Breast epithelium (tissue), 4 donors: ENCODE data around the gene DHX32. TPM values are rescaled to one million over a fixed set of nuclear protein-coding genes. Genes with fewer than 3 reads are reported as not detected.

Source experiments
- DNase-seq, 2 donors: peaks; one replicate each; pipeline ENCODE4 v3.0.0-alpha.2; 2019; ENCODE audit warnings: low spot score in 2 of 2
- H3K27ac ChIP-seq, 2 donors: fragments of 200-600 bp; sonication (generic) in 1 of 2; one replicate each; pipeline ENCODE4 v1.5.1; 2016 to 2019; ENCODE audit warnings: mild to moderate bottlenecking in 1 of 2
- H3K27me3 ChIP-seq, 2 donors: fragments of 200-600 bp; sonication (generic) in 1 of 2; one replicate each; pipeline versions ENCODE4 v1.5.1 to v1.6.0; 2017 to 2019; ENCODE audit warnings: control low read depth in 1 of 2, mild to moderate bottlenecking in 1 of 2
- H3K36me3 ChIP-seq: fragments of 200-600 bp; one replicate; pipeline ENCODE4 v1.5.1; 2019
- H3K4me1 ChIP-seq, 2 donors: fragments of 200-600 bp; sonication (generic); one replicate each; pipeline ENCODE4 v1.5.1; 2016 to 2019; ENCODE audit warnings: control low read depth in 1 of 2
- H3K4me3 ChIP-seq, 3 donors: fragments of 200-600 bp; sonication (generic); 1 replicate in 2 of 3; 2 replicates in 1 of 3; pipeline ENCODE4 v1.5.1; 2016 to 2019; ENCODE audit warnings: mild to moderate bottlenecking in 3 of 3, moderate library complexity in 2 of 3
- H3K9me3 ChIP-seq, 2 donors: fragments of 200-600 bp; sonication (generic) in 1 of 2; one replicate each; pipeline ENCODE4 v1.5.1; 2016 to 2019; ENCODE audit warnings: control low read depth in 1 of 2
- CTCF ChIP-seq, 3 donors: fragments of 450-650 bp; IDR thresholded peaks; one replicate each; pipeline ENCODE4 v1.5.1; 2016 to 2017; ENCODE audit warnings: antibody characterized with exemption in 3 of 3, mild to moderate bottlenecking in 3 of 3, moderate library complexity in 3 of 3
- POLR2A ChIP-seq: fragments of 450-650 bp; IDR thresholded peaks from one replicate; pipeline ENCODE4 v1.6.1; 2016; ENCODE audit warnings: antibody characterized with exemption, mild to moderate bottlenecking, moderate library complexity
- POLR2AphosphoS5 ChIP-seq, 3 donors: sonication (generic); formaldehyde crosslinking; IDR thresholded peaks; one replicate each; pipeline ENCODE4 v1.6.1; 2017; ENCODE audit warnings: antibody characterized with exemption in 3 of 3
- intact Hi-C: fragments of 100-400 bp; cut with DNase I; formaldehyde crosslinking; loops from one replicate; pipeline ENCODE4 v1.15.1; 2023; ENCODE audit warnings: low total_unique reads
- total RNA-seq, 3 donors: library from RNA; depleted of rRNA; stranded (reverse); fragments of >200 nt; gene quantifications; one replicate each; pipeline ENCODE4 v1.1.0, GENCODE V29; 2016

The DHX32 gene
- total RNA-seq, 3 donors from 2014 or later = 18.1 to 54.6 (median 42.0) TPM

GRCh38 chr10:125838802-125839575 lies 42.1 kb downstream of the DHX32 start:
- peaks cover 7% of the 10 kb centered on the region for H3K36me3 ChIP-seq
- no peaks in the 10 kb centered on the region for H3K9me3 ChIP-seq
- H3K27ac ChIP-seq = peak overlapping the region in 1 of 2 donors; percentile 33
- intact Hi-C loops = no loop called here
- H3K4me1 ChIP-seq = no peaks in the 10 kb centered on the region
- H3K27me3 ChIP-seq = no peaks in the 10 kb centered on the region
- DNase-seq = no peak
- no peak for TF ChIP-seq CTCF (IDR thresholded peaks at IDR 0.05)
- TF ChIP-seq POLR2A = no peak
- no peak for TF ChIP-seq POLR2AphosphoS5 (IDR thresholded peaks at IDR 0.05)
- no peak overlapping the region for H3K4me3 ChIP-seq

GRCh38 chr10:125836746-125837145 lies 44.3 kb downstream of the DHX32 start:
- peak overlapping the region in 1 of 2 donors; percentile 14 for H3K27ac ChIP-seq
- peaks cover 12% of the 10 kb centered on the region for H3K36me3 ChIP-seq
- TF ChIP-seq CTCF (IDR thresholded peaks at IDR 0.05) = no peak
- TF ChIP-seq POLR2A = no peak
- TF ChIP-seq POLR2AphosphoS5 (IDR thresholded peaks at IDR 0.05) = no peak
- intact Hi-C loops = no loop called here
- no peaks in the 10 kb centered on the region for H3K9me3 ChIP-seq
- no peak overlapping the region for H3K4me3 ChIP-seq
- no peaks in the 10 kb centered on the region for H3K4me1 ChIP-seq
- H3K27me3 ChIP-seq = no peaks in the 10 kb centered on the region
- no peak for DNase-seq

- Histone ChIP-seq H3K36me3 (peaks cover 3% of the 10 kb centered on the region), H3K4me1 (peaks cover 0 to 11% of the 10 kb centered on the region in 2 donors), H3K27ac (no peak overlapping the region), H3K27me3 (no peaks in the 10 kb centered on the region), H3K9me3 (no peaks in the 10 kb centered on the region), H3K4me3 (no peak overlapping the region)
- DNase-seq = no peak
- intact Hi-C loops = no loop called here
- TF ChIP-seq CTCF (IDR thresholded peaks at IDR 0.05) (no peak), POLR2AphosphoS5 (IDR thresholded peaks at IDR 0.05) (no peak), POLR2A (no peak)
These were observed 52.8 kb downstream of the DHX32 start for GRCh38 chr10:125828311-125828710.

- peaks cover 0 to 12% of the 10 kb centered on the region in 2 donors for H3K4me1 ChIP-seq
- no peak for TF ChIP-seq POLR2AphosphoS5 (IDR thresholded peaks at IDR 0.05)
- no peak for TF ChIP-seq POLR2A
- no peak for TF ChIP-seq CTCF (IDR thresholded peaks at IDR 0.05)
- H3K36me3 ChIP-seq = no peaks in the 10 kb centered on the region
- intact Hi-C loops = no loop called here
- no peak for DNase-seq
- H3K4me3 ChIP-seq = no peak overlapping the region
- no peak overlapping the region for H3K27ac ChIP-seq
- H3K9me3 ChIP-seq = no peaks in the 10 kb centered on the region
- H3K27me3 ChIP-seq = no peaks in the 10 kb centered on the region
These were observed 54.0 kb downstream of the DHX32 start for GRCh38 chr10:125827133-125827532.

GRCh38 chr10:125824736-125825135 lies 56.4 kb downstream of the DHX32 start:
- intact Hi-C loops = no loop called here
- peaks cover 0 to 16% of the 10 kb centered on the region in 2 donors for H3K4me1 ChIP-seq
- H3K27me3 ChIP-seq = no peaks in the 10 kb centered on the region
- H3K4me3 ChIP-seq = peak overlapping the region in 2 of 3 donors; percentile 91 to 96
- H3K27ac ChIP-seq = no peak overlapping the region
- H3K36me3 ChIP-seq = no peaks in the 10 kb centered on the region
- TF ChIP-seq POLR2AphosphoS5 (IDR thresholded peaks at IDR 0.05) (no peak), CTCF (IDR thresholded peaks at IDR 0.05) (no peak), POLR2A (no peak)
- no peaks in the 10 kb centered on the region for H3K9me3 ChIP-seq
- no peak for DNase-seq
